SU-DHL-6 (cell line): ENCODE results near the gene FPGS.

ENCODE experiments used
- H2AFZ ChIP-seq: fragments of 200-600 bp; sonication (generic); 2 replicates; pipeline ENCODE4 v1.6.1; 2014; ENCODE audit warnings: low read depth, mild to moderate bottlenecking, moderate library complexity, mixed read lengths, antibody characterized with exemption, low read length; ENCODE audit not compliant: severe bottlenecking
- H3F3A ChIP-seq: fragments of 200-600 bp; shearing (Covaris generic); 2 replicates; pipeline ENCODE4 v1.6.0; 2016; ENCODE audit warnings: antibody characterized with exemption, mild to moderate bottlenecking; ENCODE audit not compliant: insufficient read depth
- H3K27ac ChIP-seq: fragments of 200-600 bp; sonication (generic); 2 replicates; pipeline ENCODE4 v1.5.1; 2016; ENCODE audit warnings: low read depth, mild to moderate bottlenecking, low read length, moderate library complexity, mixed read lengths
- H3K27me3 ChIP-seq: fragments of 200-600 bp; sonication (generic), shearing (Covaris generic); 2 replicates; pipeline ENCODE4 v1.6.0; 2014; ENCODE audit warnings: mild to moderate bottlenecking, low read length
- H3K36me3 ChIP-seq: fragments of 200-600 bp; sonication (generic); 2 replicates; pipeline ENCODE4 v1.6.1; 2014; ENCODE audit warnings: mild to moderate bottlenecking, low read length, mixed read lengths
- H3K4me2 ChIP-seq: fragments of 300-600, 200-600 bp; shearing (Covaris generic), sonication (generic); 2 replicates; pipeline ENCODE4 v1.6.0; 2014; ENCODE audit warnings: low read length, low read depth, mild to moderate bottlenecking; ENCODE audit not compliant: poor library complexity, severe bottlenecking
- H3K4me3 ChIP-seq: fragments of 200-600 bp; sonication (generic); 2 replicates; pipeline ENCODE4 v1.5.1; 2014; ENCODE audit warnings: antibody characterized with exemption, low read length, mild to moderate bottlenecking, mixed read lengths; ENCODE audit not compliant: insufficient read depth, poor library complexity, severe bottlenecking
- H3K79me2 ChIP-seq: fragments of 200-600 bp; sonication (generic); 2 replicates; pipeline ENCODE4 v1.6.1; 2014; ENCODE audit warnings: mild to moderate bottlenecking, low read length, moderate library complexity; ENCODE audit not compliant: insufficient read depth
- H3K9ac ChIP-seq: fragments of 200-600 bp; sonication (generic); 2 replicates; pipeline ENCODE4 v1.7.0; 2014; ENCODE audit warnings: mild to moderate bottlenecking, low read length
- H3K9me2 ChIP-seq: fragments of 200-600 bp; sonication (generic); replicated peaks from 2 replicates; pipeline ENCODE4 v1.6.1; 2014; ENCODE audit warnings: low read length; ENCODE audit not compliant: insufficient read depth
- H3K9me3 ChIP-seq: fragments of 200-600 bp; sonication (generic); 2 replicates; pipeline ENCODE4 v1.6.1; 2014; ENCODE audit warnings: low read length, mixed read lengths; ENCODE audit not compliant: insufficient read depth
- H4K20me1 ChIP-seq: fragments of 200-600 bp; sonication (generic); 2 replicates; pipeline ENCODE4 v1.6.1; 2014; ENCODE audit warnings: low read depth, mild to moderate bottlenecking, antibody characterized with exemption, low read length, moderate library complexity, mixed read lengths
- CTCF ChIP-seq: fragments of 200-600 bp; sonication (generic); IDR thresholded peaks from one replicate; pipeline ENCODE4 v1.5.1; 2017; ENCODE audit warnings: antibody characterized with exemption, mild to moderate bottlenecking, low read length, moderate library complexity; ENCODE audit not compliant: insufficient read depth, poor library complexity, severe bottlenecking
- EZH2phosphoT487 ChIP-seq: fragments of 200-600 bp; sonication (generic), shearing (Covaris generic); conservative IDR thresholded peaks from 2 replicates; pipeline ENCODE4 v1.6.1; 2018; ENCODE audit warnings: mild to moderate bottlenecking, antibody characterized with exemption, low read length, moderate library complexity, mixed read lengths

The FPGS gene

GRCh38 chr9:127809002-127809539 is 6.4 kb downstream of the FPGS start:
- Histone ChIP-seq H3K27ac (no peak overlapping the region), H2AFZ (no peak overlapping the region), H3K36me3 (no peaks in the 10 kb centered on the region), H3K4me2 (no peak overlapping the region), H3K9me3 (no peaks in the 10 kb centered on the region), H4K20me1 (no peaks in the 10 kb centered on the region), H3K4me3 (no peak overlapping the region), H3F3A (no peaks in the 10 kb centered on the region), H3K27me3 (no peaks in the 10 kb centered on the region), H3K9me2 (no peaks in the 10 kb centered on the region), H3K79me2 (peaks cover 12% of the 10 kb centered on the region), H3K9ac (no peak overlapping the region)
- TF ChIP-seq EZH2phosphoT487 = no peak
- TF ChIP-seq CTCF = no peak

GRCh38 chr9:127809540-127810377 is 7.1 kb downstream of the FPGS start:
- H4K20me1 ChIP-seq = no peaks in the 10 kb centered on the region
- H3K27me3 ChIP-seq = no peaks in the 10 kb centered on the region
- H3K9me2 ChIP-seq = no peaks in the 10 kb centered on the region
- H3K9ac ChIP-seq = no peak overlapping the region
- no peaks in the 10 kb centered on the region for H3F3A ChIP-seq
- no peak overlapping the region for H3K4me3 ChIP-seq
- TF ChIP-seq CTCF = no peak
- no peak for TF ChIP-seq EZH2phosphoT487
- no peaks in the 10 kb centered on the region for H3K9me3 ChIP-seq
- no peak overlapping the region for H2AFZ ChIP-seq
- no peaks in the 10 kb centered on the region for H3K36me3 ChIP-seq
- no peak overlapping the region for H3K27ac ChIP-seq
- H3K4me2 ChIP-seq = no peak overlapping the region
- H3K79me2 ChIP-seq = peaks cover 5% of the 10 kb centered on the region; the same call in 1 of the 2 replicates

- no peaks in the 10 kb centered on the region for H3K36me3 ChIP-seq
- H4K20me1 ChIP-seq = no peaks in the 10 kb centered on the region
- TF ChIP-seq EZH2phosphoT487 = no peak
- TF ChIP-seq CTCF = no peak
- H3F3A ChIP-seq = no peaks in the 10 kb centered on the region
- H3K9me3 ChIP-seq = no peaks in the 10 kb centered on the region
- H3K79me2 ChIP-seq = no peaks in the 10 kb centered on the region
- no peaks in the 10 kb centered on the region for H3K27me3 ChIP-seq
- no peak overlapping the region for H3K27ac ChIP-seq
- H3K9ac ChIP-seq = no peak overlapping the region
- no peak overlapping the region for H2AFZ ChIP-seq
- no peak overlapping the region for H3K4me3 ChIP-seq
- H3K9me2 ChIP-seq = no peaks in the 10 kb centered on the region
- H3K4me2 ChIP-seq = no peak overlapping the region
Measured at GRCh38 chr9:127810378-127811187, 7.9 kb downstream of the FPGS start.
